CD14-positive monocyte (primary cell): Measurements from ENCODE around the gene TEX13C. TPM values are rescaled to one million over a fixed set of nuclear protein-coding genes. Genes with fewer than 3 reads are reported as not detected.

ENCODE experiments used
- DNase-seq, 3 donors: peaks; one replicate each; pipeline ENCODE4 v3.0.0-alpha.2; 2011 to 2022
- H2AFZ ChIP-seq: 2 replicates; pipeline ENCODE4 v1.6.0; 2012; ENCODE audit warnings: mild to moderate bottlenecking, low read depth, low read length, inconsistent platforms; ENCODE audit not compliant: insufficient read depth, poor library complexity, severe bottlenecking
- H3K27ac ChIP-seq, 2 donors: 1 replicate in 1 of 2; 2 replicates in 1 of 2; pipeline ENCODE4 v1.5.1; 2012 to 2013; ENCODE audit warnings: low read length in 2 of 2, control low read depth in 1 of 2, inconsistent platforms in 1 of 2, low read depth in 1 of 2, mild to moderate bottlenecking in 1 of 2
- H3K27me3 ChIP-seq, 2 donors: one replicate each; pipeline versions ENCODE4 v1.6.0 to v1.6.1; 2011 to 2013; ENCODE audit warnings: low read length in 2 of 2; ENCODE audit not compliant: control insufficient read depth in 2 of 2, insufficient read depth in 2 of 2
- H3K36me3 ChIP-seq, 2 donors: replicated peaks in 1 of 2; 1 replicate in 1 of 2; 2 replicates in 1 of 2; pipeline versions ENCODE4 v1.5.1 to v1.6.1; 2012 to 2013; ENCODE audit warnings: low read length in 2 of 2, control low read depth in 1 of 2, inconsistent platforms in 1 of 2, mild to moderate bottlenecking in 1 of 2; ENCODE audit not compliant: insufficient read depth in 2 of 2, control insufficient read depth in 1 of 2
- H3K4me1 ChIP-seq, 2 donors: 1 replicate in 1 of 2; 2 replicates in 1 of 2; pipeline versions ENCODE4 v1.5.1 to v1.6.1; 2012 to 2013; ENCODE audit warnings: low read length in 2 of 2, control low read depth in 1 of 2, inconsistent platforms in 1 of 2, mild to moderate bottlenecking in 1 of 2, moderate library complexity in 1 of 2; ENCODE audit not compliant: insufficient read depth in 2 of 2, control insufficient read depth in 1 of 2
- H3K4me2 ChIP-seq: replicated peaks from 2 replicates; pipeline ENCODE3; 2012; ENCODE audit warnings: low read length, moderate library complexity, mild to moderate bottlenecking; ENCODE audit not compliant: poor library complexity, severe bottlenecking; ENCODE audit errors: extremely low read depth
- H3K4me3 ChIP-seq, 3 experiments: fragments of 200-600 bp in 1 of 3; sonication (generic) in 1 of 3; replicated peaks in 1 of 3; 1 replicate in 2 of 3; 2 replicates in 1 of 3; pipeline ENCODE4 v1.5.1; 2011 to 2013; ENCODE audit warnings: low read length in 3 of 3, mild to moderate bottlenecking in 3 of 3, control low read depth in 2 of 3, low read depth in 2 of 3, inconsistent platforms in 1 of 3, moderate library complexity in 1 of 3
- H3K79me2 ChIP-seq: 2 replicates; pipeline ENCODE4 v1.6.0; 2012; ENCODE audit warnings: mild to moderate bottlenecking, control low read depth, inconsistent platforms, low read length, moderate library complexity; ENCODE audit not compliant: insufficient read depth
- H3K9ac ChIP-seq: 2 replicates; pipeline ENCODE4 v1.6.0; 2017; ENCODE audit warnings: low read length, mild to moderate bottlenecking; ENCODE audit not compliant: insufficient read depth, poor library complexity, severe bottlenecking
- H3K9me3 ChIP-seq, 2 donors: replicated peaks in 1 of 2; 1 replicate in 1 of 2; 2 replicates in 1 of 2; pipeline versions ENCODE4 v1.5.1 to v1.6.1; 2012 to 2013; ENCODE audit warnings: low read length in 2 of 2, control low read depth in 1 of 2; ENCODE audit not compliant: control insufficient read depth in 1 of 2, insufficient read depth in 1 of 2
- H4K20me1 ChIP-seq: 2 replicates; pipeline ENCODE4 v1.6.0; 2012; ENCODE audit warnings: mild to moderate bottlenecking, low read length, control low read depth, moderate library complexity; ENCODE audit not compliant: insufficient read depth
- H3K27ac Mint-ChIP-seq, 7 donors: one replicate each; pipeline ENCODE4 v1.8.0; 2020; ENCODE audit warnings: mild to moderate bottlenecking in 7 of 7, mixed read lengths in 7 of 7, moderate library complexity in 6 of 7, inconsistent platforms in 2 of 7
- H3K27me3 Mint-ChIP-seq, 3 donors: one replicate each; pipeline ENCODE4 v1.8.0; 2021 to 2022; ENCODE audit warnings: low read depth in 3 of 3, mild to moderate bottlenecking in 3 of 3, mixed read lengths in 3 of 3, moderate library complexity in 3 of 3, inconsistent platforms in 1 of 3
- H3K36me3 Mint-ChIP-seq, 2 donors: one replicate each; pipeline ENCODE4 v1.8.0; 2020; ENCODE audit warnings: mixed read lengths in 2 of 2, inconsistent platforms in 1 of 2, mild to moderate bottlenecking in 1 of 2
- H3K4me1 Mint-ChIP-seq: one replicate; pipeline ENCODE4 v1.8.0; 2020; ENCODE audit warnings: mild to moderate bottlenecking, mixed read lengths
- H3K4me3 Mint-ChIP-seq, 2 donors: one replicate each; pipeline ENCODE4 v1.8.0; 2020; ENCODE audit warnings: mild to moderate bottlenecking in 2 of 2, mixed read lengths in 2 of 2, moderate library complexity in 1 of 2
- H3K9me3 Mint-ChIP-seq, 7 donors: one replicate each; pipeline ENCODE4 v1.8.0; 2020 to 2022; ENCODE audit warnings: mixed read lengths in 7 of 7, mild to moderate bottlenecking in 6 of 7, moderate library complexity in 6 of 7, inconsistent platforms in 2 of 7
- WGBS: methylation state at CpG from one replicate; pipeline ENCODE4 v1.1.5; 2013; ENCODE audit warnings: missing lambda C conversion rate; ENCODE audit not compliant: insufficient coverage; 5-methylcytosine and 5-hydroxymethylcytosine counted together
- intact Hi-C, 2 donors: fragments of 100-400 bp; cut with micrococcal nuclease; formaldehyde crosslinking; loops; one replicate each; pipeline versions ENCODE4 v1.15.0 to v1.15.1; 2023
- polyA plus RNA-seq, 3 donors: library from polyadenylated mRNA; depleted of rRNA in 1 of 3; unstranded in 2 of 3; stranded (reverse) in 1 of 3; fragments of 300-500 nt in 2 of 3; fragments of >200 nt in 1 of 3; fragmentation: Illumina TruSeq in 2 of 3; gene quantifications; 1 replicate in 2 of 3; 2 replicates in 1 of 3; pipeline ENCODE4 v1.2.3, GENCODE V29; 2012 to 2021
- TF ChIP-seq, protein P1 (sequence below): fragments of 200-600 bp; IDR thresholded peaks from one replicate; pipeline ENCODE4 v1.8.0; 2022; ENCODE audit warnings: antibody characterized with exemption, mild to moderate bottlenecking

The TEX13C gene
- polyA plus RNA-seq, 3 donors: not detected

DNA sequence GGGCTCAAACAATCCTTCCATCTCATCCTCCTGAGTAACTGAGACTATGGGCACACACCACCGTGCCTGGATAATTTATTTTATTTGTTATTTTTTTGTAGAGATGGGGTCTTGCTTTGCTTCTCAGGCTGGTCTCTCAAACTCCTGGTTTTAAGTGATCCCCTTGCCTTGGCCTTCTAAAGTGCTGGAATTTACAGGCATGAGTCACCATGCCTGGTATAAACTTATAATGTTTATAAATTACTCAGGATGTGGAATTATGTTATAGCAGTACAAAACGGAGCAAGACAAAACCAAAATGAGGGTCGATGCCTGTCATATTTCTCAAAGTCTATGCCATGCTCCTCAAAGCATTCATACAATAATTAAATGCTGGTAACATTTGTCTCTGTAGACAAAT is 29.8 kb upstream of the TEX13C start:
- no peak for DNase-seq
- H3K27ac Mint-ChIP-seq: no peak overlapping the region
- TF ChIP-seq, protein P1, sequence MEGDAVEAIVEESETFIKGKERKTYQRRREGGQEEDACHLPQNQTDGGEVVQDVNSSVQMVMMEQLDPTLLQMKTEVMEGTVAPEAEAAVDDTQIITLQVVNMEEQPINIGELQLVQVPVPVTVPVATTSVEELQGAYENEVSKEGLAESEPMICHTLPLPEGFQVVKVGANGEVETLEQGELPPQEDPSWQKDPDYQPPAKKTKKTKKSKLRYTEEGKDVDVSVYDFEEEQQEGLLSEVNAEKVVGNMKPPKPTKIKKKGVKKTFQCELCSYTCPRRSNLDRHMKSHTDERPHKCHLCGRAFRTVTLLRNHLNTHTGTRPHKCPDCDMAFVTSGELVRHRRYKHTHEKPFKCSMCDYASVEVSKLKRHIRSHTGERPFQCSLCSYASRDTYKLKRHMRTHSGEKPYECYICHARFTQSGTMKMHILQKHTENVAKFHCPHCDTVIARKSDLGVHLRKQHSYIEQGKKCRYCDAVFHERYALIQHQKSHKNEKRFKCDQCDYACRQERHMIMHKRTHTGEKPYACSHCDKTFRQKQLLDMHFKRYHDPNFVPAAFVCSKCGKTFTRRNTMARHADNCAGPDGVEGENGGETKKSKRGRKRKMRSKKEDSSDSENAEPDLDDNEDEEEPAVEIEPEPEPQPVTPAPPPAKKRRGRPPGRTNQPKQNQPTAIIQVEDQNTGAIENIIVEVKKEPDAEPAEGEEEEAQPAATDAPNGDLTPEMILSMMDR: no peak
- intact Hi-C loops: no loop called here
- Histone ChIP-seq H3K4me1 (peaks cover 18 to 25% of the 10 kb centered on the region in 2 donors), H2AFZ (no peak overlapping the region), H3K27me3 (no peaks in the 10 kb centered on the region), H3K9ac (no peak overlapping the region), H3K9me3 (no peaks in the 10 kb centered on the region), H3K4me3 (no peak overlapping the region), H3K27ac (no peak overlapping the region), H3K4me2 (no peak overlapping the region), H4K20me1 (no peaks in the 10 kb centered on the region), H3K36me3 (no peaks in the 10 kb centered on the region), H3K79me2 (no peaks in the 10 kb centered on the region)
- H3K9me3 Mint-ChIP-seq: peaks cover 0 to 9% (median 0%) of the 10 kb centered on the region in 7 donors
- no CpG with 5 or more reads among the region's 3 CpGs for WGBS
- no peaks in the 10 kb centered on the region for H3K36me3 Mint-ChIP-seq
- peaks cover 0 to 3% (median 2%) of the 10 kb centered on the region in 3 donors for H3K27me3 Mint-ChIP-seq
- no peak overlapping the region for H3K4me3 Mint-ChIP-seq
- H3K4me1 Mint-ChIP-seq: peaks cover 17% of the 10 kb centered on the region

DNA sequence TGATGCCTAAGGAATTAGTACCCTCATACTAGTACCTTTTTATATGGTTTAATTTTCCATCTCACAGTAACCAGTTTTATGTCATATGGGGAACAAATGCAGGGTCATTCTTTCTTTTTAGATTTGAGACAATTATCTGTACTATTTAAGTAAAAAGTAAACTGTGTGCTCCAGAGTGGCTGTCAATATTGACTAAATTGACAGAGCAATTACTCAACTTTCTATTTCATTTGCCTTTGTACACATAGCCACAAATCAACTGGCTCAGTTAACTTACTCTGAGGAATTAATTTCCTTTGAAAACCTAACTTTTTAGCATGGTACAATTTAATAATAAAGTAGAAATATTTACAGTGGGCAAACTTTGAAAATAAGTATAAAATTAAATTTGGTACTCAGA is 28.5 kb upstream of the TEX13C start:
- intact Hi-C loops: no loop called here
- peaks cover 0 to 5% (median 0%) of the 10 kb centered on the region in 7 donors for H3K9me3 Mint-ChIP-seq
- Histone ChIP-seq H3K9me3 (no peaks in the 10 kb centered on the region), H2AFZ (no peak overlapping the region), H3K4me3 (no peak overlapping the region), H3K4me1 (peaks cover 26 to 34% of the 10 kb centered on the region in 2 donors), H3K4me2 (no peak overlapping the region), H3K27ac (no peak overlapping the region), H3K9ac (no peak overlapping the region), H3K79me2 (no peaks in the 10 kb centered on the region), H4K20me1 (no peaks in the 10 kb centered on the region), H3K36me3 (no peaks in the 10 kb centered on the region), H3K27me3 (no peaks in the 10 kb centered on the region)
- H3K27ac Mint-ChIP-seq: no peak overlapping the region
- TF ChIP-seq, protein P1: no peak
- H3K27me3 Mint-ChIP-seq: no peaks in the 10 kb centered on the region
- no peaks in the 10 kb centered on the region for H3K36me3 Mint-ChIP-seq
- no peak overlapping the region for H3K4me3 Mint-ChIP-seq
- no peak for DNase-seq
- H3K4me1 Mint-ChIP-seq: peaks cover 22% of the 10 kb centered on the region
